HG03439 (cell line): ENCODE measurements around the gene CCNQ.
"Not testable (repeated sequence)": the region's sequence is repeated elsewhere in the genome, so short reads cannot be mapped to it uniquely, and the experiment has no call there.

ENCODE experiments used
- ATAC-seq: cut with Tn5 transposase; IDR thresholded peaks from one replicate; pipeline ENCODE4 v1.9.1; 2021; ENCODE audit warnings: mild to moderate bottlenecking, moderate library complexity; ENCODE audit not compliant: unreplicated experiment

Gene CCNQ

DNA sequence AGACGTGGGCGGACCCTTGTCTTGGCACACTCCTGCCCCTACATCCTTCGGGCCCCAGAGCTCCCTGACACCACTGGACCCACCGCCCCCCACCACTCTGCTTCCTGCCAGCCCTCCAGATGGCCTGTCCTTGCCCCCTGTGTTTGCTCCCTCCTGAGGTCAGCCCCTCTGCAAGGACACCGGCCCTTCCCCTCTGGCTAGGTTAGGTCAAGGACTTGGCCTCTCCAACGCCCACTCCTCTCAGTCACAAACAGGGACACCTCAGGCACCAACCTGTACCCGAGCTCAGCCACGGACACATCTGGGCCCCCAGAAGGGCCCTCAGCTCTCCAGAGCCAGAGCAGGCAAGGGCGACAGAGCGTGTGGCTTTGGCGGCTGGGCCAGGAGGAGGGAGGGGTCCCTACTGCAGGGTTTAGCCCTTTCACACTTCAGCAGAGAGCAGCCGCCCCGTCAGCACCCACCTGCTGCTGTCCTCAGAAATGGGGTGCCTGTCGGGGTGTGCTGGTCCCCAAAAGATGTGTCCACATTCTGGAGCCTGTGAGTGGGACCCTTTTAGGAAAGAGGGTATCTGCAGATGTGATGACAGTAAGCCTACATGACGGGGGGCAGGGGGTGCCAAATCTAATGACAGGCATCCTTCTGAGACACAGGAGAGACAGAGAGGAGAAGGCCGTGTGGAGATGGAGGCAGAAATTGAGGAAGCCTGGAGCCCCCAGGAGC, 24.5 kb upstream of the CCNQ start:
- ATAC-seq: no peak

DNA sequence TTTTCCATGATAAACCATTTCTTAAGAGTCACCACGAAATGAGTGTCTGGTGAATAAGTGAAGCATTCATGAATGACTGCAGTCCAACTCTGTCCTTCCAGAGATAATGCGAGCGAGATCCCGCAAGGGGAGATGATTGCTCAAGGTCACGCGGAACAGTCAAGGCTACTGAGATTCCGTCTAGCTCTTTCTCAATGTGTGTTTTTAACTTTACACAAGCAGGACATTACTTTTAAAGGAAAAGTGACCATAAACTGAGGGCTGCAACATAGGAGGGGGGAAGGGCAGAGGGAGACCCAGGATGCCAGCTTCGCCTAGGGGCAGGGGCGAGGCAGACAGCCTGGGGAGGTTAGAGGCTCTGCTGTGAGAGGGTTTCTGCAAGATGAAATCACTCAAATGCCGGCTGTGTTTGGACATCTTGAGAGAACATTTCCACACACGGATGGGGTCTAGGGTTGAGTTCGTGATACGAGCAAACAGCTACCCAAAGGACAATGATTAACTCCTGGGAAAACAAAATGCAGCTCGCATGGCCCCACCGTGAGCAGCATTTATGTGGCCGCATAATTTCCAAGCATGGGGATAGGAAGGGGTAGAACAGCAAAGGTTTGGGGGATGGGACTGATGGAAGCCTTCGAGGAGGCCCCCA, 23.8 kb upstream of the CCNQ start:
- no peak for ATAC-seq

DNA sequence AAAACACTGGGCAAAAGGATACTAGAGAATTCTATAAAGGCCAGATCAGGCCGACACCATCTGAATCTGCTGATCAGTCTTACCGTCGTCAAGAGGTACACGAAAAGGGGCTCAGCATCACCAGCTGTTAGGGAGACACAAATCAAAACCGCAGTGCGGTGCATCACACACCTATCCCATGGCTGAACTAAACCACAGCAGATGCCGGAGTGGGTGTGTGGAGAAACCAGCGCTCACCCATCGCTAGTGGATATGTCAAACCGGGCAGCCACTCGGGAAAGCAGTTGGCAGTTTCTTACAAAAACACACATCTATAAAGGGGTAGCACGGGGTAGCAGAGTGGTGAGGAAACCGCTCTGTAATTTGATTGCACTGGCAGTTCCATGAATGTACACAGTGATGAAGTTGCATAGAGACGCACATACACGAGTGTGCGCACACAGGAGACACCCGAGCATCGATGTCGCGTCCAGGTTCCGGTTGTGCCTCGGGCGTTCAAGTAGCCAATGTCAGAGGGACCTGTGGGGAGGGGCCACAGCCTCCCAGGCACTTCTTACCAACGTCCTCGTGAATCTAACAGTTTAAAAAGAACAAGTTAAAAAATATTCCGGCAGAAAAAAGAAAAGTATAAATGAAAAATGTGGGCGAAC, 23.1 kb upstream of the CCNQ start:
- ATAC-seq: no peak

DNA sequence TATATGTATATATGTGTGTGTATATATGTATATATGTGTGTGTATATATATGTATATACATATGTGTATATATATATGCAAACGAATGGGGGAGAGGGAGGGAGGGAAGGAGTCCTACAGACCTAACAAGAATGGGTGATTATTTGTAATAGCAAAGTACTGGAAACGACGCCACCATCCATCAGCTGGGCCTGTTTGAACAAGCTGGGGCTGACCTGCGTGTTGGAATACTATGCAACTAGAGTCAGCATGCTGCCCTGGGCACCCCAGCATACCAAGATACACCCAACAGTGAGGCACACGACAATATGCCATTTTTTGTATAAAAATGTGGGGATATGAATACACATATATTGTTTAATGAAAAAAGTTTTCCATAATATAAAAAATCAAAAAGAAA, 21.6 kb upstream of the CCNQ start:
- ATAC-seq: no peak

DNA sequence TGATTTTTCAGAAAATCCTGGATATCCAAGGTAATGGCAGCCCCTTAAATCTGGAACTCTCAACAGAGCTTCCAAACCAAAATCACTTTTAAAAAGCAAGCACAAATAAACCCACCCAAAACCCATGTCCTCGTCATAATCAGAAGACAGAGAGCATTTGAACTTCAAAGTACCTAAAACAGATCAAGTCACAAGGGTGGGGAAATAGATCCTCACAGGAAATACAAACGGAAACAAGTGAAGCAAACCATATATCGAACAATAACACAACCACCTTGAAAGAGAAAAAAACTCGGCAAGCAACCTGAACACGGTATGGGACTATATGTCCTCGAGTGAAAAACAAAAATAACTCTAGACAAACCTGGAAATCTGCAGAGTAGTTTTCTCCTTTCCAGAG, 15.9 kb upstream of the CCNQ start:
- ATAC-seq: no peak

DNA sequence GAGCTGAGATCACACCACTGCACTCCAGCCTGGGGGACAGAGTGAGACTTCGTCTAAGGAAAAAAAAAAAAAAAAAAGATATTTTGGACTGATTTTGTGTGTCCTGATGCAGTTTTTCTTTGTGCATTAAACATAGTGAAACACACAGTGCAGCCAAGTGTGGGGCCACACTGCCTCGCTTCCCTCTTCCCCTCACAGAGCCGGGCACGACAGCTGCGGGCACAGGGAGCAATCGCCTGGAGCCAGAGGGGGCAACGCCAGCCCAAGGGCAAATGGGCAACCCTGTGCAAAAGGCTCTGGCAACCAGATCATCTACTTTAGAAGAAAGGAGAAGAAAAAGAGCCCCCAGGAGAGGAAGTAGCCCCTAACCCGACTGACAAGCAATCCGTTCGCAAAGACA, 13.5 kb upstream of the CCNQ start:
- no peak for ATAC-seq

DNA sequence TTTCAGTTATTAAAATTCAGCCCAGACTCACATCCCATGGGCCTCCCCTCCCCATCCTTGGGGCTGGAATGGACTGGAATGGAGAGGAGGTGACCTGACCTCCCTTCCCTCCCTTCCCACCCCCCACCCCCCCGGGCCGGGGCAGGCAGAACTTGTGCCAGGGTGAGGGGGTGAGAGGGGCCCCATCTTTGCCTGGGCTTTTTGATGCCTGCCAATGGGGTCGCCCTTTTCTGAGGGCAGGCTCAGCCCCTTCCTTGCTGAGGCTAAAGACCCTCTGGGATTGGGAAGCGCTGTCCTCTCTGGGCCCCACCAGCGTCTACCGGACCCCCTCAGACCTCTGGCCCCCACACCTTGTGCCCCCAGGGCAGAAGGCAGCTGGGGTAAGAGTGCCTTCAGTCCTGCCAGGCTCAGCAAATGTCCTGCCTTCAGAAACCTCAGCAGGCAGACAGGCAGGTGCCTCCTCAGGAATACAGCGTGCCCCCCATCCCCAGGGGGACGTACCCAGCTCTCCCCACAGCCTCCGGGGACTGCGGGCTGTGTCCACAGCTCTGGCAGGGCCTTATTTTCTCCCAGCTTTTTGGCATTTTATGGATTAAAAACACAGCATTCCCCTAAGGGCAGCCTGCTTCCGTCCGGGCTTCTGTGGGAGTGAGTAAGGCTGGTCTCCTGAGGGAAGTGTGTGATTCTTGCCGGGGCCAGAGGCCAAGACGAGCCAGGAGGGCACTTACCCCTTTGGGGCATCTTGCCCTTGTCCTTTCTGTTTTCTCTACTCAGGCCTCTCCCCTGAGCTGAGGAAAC, 12.6 kb upstream of the CCNQ start:
- no peak for ATAC-seq

DNA sequence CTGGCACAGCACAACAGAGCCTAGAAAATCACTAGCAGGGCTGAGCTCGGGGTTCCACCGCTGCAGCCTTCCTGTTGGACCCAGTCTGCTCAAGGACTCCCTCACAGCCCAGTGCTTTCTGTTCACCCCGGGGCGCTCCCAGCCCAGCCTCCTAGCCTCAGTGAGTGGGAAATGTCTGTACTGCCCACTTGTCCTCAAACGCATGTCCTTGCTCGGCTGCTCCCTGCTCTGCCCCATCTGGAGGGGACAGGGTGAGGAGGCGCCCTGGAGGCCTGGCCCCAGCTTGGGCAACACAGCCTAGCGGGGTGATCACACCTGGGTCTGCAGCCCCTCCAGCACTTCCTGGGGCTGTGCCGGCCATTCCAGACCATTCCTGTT, 11.9 kb upstream of the CCNQ start:
- ATAC-seq: no peak

DNA sequence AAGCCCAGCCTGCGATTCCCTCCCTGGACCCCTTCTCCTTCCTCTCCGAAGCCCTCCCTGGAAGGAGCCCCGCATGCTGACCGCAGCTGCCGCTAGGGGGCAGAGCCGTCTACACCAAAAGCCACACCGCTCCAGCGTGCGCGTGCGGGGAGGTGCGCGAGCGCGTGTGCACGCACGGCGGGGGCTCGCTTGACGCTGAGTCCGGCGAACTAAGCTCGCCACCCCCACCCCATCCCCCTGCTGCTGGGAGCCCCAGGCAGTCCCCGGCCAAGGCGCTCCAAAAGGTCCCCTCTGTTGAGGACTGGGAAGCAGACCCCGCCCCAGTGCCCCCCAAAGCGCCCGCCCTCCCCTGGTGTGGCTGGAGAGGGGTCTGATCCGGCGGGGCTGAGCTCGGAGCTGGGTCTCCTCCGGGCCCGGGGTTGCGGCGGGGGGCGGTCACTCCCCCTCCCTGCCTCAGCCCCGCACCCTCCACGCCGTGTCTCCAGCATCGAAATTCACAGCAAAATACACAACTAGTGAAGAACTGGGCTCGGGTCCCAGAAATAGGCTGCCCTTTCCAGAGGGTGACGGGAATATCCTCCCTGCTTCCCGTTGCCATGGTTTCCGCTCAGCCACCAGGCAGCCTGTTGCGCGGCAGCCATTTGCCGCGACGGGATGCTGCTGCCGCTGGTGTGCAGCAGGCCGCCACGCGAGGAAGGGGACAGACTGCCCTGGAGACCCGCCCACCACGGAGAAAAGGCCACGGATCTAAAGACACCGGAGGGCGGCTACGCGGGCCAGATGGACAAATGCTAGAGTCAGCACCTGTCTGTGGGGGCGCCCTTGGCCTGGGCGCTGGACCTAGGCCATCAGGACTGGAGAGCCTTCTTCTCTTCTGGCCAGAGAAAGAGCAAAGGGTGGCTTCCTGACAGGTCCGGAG, 11.2 kb upstream of the CCNQ start:
- no peak for ATAC-seq

DNA sequence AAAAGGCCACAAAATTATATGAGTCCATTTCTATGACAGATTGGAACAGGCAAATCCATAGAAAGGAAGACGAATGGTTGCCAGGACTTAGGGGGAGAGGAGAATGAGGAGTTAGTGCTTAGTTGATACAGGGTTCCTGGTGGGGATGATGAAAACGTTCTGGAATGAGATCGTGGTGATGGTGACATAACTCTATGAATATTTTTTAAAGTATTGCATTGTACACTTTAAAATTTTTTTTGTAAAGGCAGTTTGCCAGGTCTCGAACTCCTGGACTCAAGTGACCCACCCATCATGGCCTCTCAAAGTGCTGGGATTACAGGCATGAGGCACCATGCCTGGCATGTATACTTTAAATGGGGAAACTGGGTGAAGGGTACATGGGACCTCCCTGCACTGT, 9.9 kb upstream of the CCNQ start:
- ATAC-seq: no peak

DNA sequence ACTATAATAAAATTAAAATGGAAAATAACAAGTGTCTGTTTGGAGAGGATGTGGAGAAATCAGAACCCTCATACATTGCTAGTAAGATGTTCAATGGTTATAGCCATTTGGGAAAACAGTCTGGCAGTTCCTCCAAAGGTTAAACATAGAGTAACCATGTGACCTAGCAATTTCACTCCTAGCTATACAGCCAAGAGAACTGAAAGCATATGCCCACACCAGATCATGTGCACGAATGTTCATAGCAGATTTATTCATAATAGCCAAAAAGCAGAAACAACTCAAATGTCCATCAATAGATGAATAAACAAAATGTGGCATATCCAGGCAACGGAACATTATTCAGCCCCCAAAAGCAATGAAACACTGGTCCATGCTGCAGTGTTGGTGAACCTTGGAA, 9.4 kb upstream of the CCNQ start:
- ATAC-seq: no peak

DNA sequence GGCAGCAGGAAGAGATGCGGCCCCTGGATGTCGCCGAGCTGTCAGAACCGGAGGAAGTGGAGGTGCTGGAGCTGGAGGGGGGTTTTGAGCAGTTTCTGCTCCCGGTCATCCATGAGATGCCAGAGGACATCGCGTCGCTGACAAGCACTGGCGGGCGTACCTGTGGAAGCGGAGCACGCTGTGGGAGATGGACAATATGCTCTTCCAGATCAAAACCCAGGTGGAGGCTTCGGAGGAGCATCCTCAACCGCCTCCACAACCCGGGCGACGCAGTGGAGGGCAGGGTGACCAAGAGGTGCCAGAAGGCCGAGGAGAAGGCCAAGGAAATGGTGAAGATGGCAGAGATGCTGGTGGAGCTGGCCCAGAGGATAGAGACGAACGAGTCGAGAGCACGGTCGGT, 7.6 kb upstream of the CCNQ start:
- no peak for ATAC-seq

DNA sequence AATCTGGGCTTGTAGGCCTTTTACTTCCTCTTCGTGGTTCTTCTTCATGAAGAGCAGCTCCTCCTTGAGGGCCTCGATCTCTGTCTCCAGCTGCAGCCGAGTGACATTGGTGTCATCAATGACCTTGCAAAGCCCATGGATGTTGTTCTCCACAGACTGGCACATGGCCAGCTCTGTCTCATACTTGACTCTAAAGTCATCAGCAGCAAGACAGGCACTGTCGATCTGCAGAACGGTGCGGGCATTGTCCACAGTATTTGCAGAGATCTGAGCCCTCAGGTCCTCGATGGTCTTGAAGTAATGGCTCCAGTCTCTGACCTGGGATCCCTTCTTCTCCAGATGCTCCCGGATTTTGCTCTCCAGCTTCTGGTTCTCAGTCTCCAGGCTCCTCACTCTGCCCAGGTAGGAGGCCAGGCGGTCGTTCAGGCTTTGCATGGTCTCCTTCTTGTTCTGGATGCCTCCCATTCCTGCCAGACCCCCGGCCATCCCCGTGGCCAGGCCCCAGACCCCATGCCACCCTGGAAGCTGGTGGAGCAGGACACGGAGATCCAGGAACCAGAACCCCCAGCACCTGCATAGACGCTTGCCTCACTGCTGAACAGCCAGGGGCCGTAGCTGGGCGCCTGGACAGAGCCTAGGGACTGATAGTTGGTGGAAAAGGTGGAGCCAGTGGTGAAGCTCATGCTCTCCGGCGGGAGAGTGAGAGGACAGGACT, 5.9 kb upstream of the CCNQ start:
- not testable (repeated sequence) for ATAC-seq

DNA sequence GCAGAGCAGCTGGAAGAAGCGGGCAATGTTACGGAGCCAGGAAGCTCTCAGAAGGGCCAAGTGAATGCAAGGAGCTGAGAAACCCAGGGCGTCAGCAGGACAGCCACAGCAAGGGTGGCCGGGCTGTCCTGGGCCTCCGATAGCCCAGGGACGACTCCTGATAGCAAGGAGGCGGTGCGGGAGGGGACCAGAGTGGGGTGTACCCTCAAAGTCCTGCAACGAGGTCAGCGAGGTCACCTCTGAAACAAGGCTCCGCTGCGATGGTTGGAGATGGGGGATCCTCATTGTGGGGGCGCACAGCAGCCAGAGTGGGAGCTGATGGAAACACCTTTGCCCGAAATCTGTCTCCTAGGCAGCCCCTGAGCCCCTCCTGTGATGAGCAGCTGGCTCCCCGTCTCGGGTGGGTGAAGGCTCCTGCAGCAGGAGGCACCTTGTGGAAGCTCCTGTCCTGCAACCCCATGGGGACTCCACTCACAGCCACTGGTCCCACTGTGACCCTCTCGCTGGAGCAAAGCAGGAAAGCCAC, 4.3 kb upstream of the CCNQ start:
- no peak for ATAC-seq

DNA sequence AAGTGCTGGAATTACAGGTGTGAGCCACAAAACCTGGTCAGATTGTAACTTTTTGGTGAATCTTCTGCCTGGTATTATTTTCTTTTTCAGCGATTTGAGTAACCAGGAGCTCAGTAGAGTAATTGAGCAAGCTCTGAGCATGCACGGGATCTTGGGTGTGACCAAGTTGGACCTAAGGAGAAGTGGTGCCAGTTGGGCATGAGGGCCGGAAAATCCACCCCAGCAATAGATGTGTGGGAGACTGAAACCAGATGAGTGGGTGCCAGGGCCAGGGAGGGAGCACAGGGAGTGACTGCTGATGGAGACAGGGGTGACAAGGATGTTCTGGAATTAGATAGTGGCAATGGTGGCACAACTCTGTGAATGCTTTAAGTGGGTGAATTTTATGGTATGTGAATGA, 3.7 kb upstream of the CCNQ start:
- no peak for ATAC-seq

DNA sequence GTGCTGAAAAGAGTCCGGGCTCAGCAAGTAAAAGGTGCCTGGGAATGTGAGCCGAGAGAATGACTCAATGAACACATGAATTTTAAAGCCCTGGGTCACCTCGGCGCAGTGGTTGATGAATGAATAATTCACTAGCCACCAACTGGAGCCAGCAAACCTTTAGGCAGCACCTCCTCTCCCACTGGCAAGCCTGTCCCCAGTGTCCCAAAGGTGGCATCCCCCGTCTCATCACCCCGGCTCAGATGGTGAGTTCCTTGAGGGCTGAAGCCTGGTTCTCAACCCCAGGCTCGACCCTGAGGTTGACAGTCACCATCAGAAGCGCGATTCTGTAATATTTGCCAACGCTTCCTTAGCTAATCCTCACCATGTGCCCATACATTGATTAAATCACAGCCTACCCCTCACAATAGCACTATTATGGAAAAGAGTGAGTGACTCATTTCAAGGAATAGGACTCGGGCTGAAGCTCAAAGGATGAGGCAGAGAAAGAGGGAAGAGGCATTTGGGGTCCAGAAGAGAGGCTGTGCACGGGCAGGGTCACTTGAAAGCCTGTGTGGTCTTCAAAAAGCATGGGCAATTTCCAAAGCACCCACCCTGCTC, 2.7 kb upstream of the CCNQ start:
- no peak for ATAC-seq

DNA sequence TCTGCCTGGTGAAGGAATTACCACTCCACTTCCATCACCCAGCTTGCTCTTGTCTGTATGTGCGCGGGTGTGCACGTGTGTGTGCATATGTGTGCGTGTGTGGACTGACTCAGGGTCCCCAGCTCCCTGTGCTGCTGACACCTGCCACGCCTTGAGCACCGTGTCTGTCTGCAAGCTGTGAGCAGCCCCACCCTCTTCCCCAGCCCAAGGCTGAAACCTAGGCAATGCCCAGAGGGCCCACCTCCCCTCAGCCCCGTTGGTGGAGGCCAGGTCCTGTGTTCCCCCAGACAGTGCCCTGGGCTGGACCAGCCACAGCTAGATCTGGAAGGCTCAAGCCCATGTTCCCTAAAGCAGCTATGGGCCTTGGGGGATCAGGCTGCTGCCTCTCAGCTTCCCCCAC, 2.0 kb upstream of the CCNQ start:
- ATAC-seq: no peak

DNA sequence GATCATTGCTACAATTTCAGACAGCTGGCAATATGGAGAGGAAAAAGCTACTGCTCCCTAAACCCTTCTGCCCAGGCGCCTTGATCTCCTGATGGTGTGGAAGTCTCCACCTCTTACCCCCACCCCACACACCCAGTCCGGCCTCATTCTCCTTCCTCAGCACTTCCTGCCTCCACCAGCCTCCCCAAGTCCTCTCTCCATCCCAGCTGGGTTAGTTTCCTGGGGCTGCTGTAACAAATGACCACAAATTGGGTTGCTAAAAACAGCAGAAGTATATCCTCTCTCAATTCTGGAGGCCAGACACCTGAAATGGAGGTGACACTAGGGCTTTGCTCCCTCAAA, 1.1 kb upstream of the CCNQ start:
- no peak for ATAC-seq
